B cell (primary cell): ENCODE results near the gene CIC. TPM values are rescaled to one million over a fixed set of nuclear protein-coding genes. Genes with fewer than 3 reads are reported as not detected.

Source experiments
- ATAC-seq: fragments of 200-7000 bp; cut with Tn5 transposase; one replicate; pipeline ENCODE4 v1.10.0; 2021; ENCODE audit warnings: low read depth, mild to moderate bottlenecking, moderate number of reproducible peaks, moderate library complexity
- CTCF ChIA-PET: fragments of 350-600 bp; sonication (Branson Sonifier 250); formaldehyde crosslinking; loops from one replicate; lab custom pipeline; 2021; ENCODE audit warnings: antibody characterized with exemption, inconsistent platforms; lab: Charles Lee
- POLR2A ChIA-PET: fragments of 350-600 bp; sonication (Branson Sonifier 250); formaldehyde crosslinking; loops from one replicate; lab custom pipeline; 2021; ENCODE audit warnings: antibody characterized with exemption; lab: Charles Lee
- DNase-seq: peaks from one replicate; pipeline ENCODE4 v3.0.0; 2013
- H2AFZ ChIP-seq: 2 replicates; pipeline ENCODE4 v1.6.1; 2012; ENCODE audit warnings: mild to moderate bottlenecking, low read depth, low read length; ENCODE audit not compliant: insufficient read depth, poor library complexity, severe bottlenecking
- H3K27ac ChIP-seq, 2 donors: 1 replicate in 1 of 2; 2 replicates in 1 of 2; pipeline ENCODE4 v1.5.1; 2012 to 2013; ENCODE audit warnings: low read length in 2 of 2, mild to moderate bottlenecking in 2 of 2, moderate library complexity in 1 of 2
- H3K27me3 ChIP-seq, 4 experiments: fragments of 200-600 bp in 1 of 4; sonication (generic) in 1 of 4; replicated peaks in 1 of 4; 1 replicate in 2 of 4; 2 replicates in 2 of 4; pipeline versions ENCODE4 v1.6.1 to v1.7.0; 2013 to 2016; ENCODE audit warnings: low read length in 3 of 4, mild to moderate bottlenecking in 2 of 4, mixed read lengths in 1 of 4, moderate library complexity in 1 of 4; ENCODE audit not compliant: insufficient read depth in 4 of 4, control insufficient read depth in 3 of 4; ENCODE audit errors: control extremely low read depth in 1 of 4
- H3K36me3 ChIP-seq, 2 experiments: replicated peaks in 1 of 2; 1 replicate in 1 of 2; 2 replicates in 1 of 2; pipeline versions ENCODE4 v1.6.1 to v1.7.1; 2013; ENCODE audit warnings: low read length in 1 of 2; ENCODE audit not compliant: insufficient read depth in 2 of 2, control insufficient read depth in 1 of 2; ENCODE audit errors: control extremely low read depth in 1 of 2, extremely low read depth in 1 of 2
- H3K4me1 ChIP-seq, 2 donors: fragments of 200-600 bp in 1 of 2; sonication (generic) in 1 of 2; 1 replicate in 1 of 2; 2 replicates in 1 of 2; pipeline versions ENCODE4 v1.5.1 to v1.6.1; 2013 to 2017; ENCODE audit warnings: low read length in 2 of 2; ENCODE audit not compliant: control insufficient read depth in 2 of 2, insufficient read depth in 2 of 2
- H3K4me2 ChIP-seq: replicated peaks from 2 replicates; pipeline ENCODE3; 2012; ENCODE audit warnings: mild to moderate bottlenecking, low read depth, low read length; ENCODE audit not compliant: poor library complexity, severe bottlenecking
- H3K4me3 ChIP-seq, 5 experiments: fragments of 200-600 bp in 1 of 5; sonication (generic) in 1 of 5; 1 replicate in 3 of 5; 2 replicates in 2 of 5; pipeline versions ENCODE4 v1.5.1 to v1.7.0; 2011 to 2016; ENCODE audit warnings: low read length in 4 of 5, mild to moderate bottlenecking in 4 of 5, low read depth in 2 of 5, control low read depth in 1 of 5, moderate library complexity in 1 of 5; ENCODE audit not compliant: insufficient read depth in 1 of 5; ENCODE audit errors: control extremely low read depth in 1 of 5, extremely low read depth in 1 of 5
- H3K79me2 ChIP-seq: fragments of 200-600 bp; sonication (generic); one replicate; pipeline ENCODE4 v1.6.0; 2016; ENCODE audit warnings: low read length; ENCODE audit not compliant: control insufficient read depth, insufficient read depth
- H3K9ac ChIP-seq: fragments of 200-600 bp; sonication (generic); 2 replicates; pipeline ENCODE4 v1.6.1; 2017; ENCODE audit warnings: mild to moderate bottlenecking, low read length, moderate library complexity
- H3K9me3 ChIP-seq, 3 donors: one replicate each; pipeline versions ENCODE4 v1.6.1 to v1.7.1; 2013; ENCODE audit warnings: low read length in 2 of 3; ENCODE audit not compliant: control insufficient read depth in 2 of 3, insufficient read depth in 1 of 3; ENCODE audit errors: control extremely low read depth in 1 of 3
- H4K20me1 ChIP-seq: 2 replicates; pipeline ENCODE4 v1.6.0; 2012; ENCODE audit warnings: mild to moderate bottlenecking, low read length; ENCODE audit not compliant: insufficient read depth, control insufficient read depth, poor library complexity, severe bottlenecking
- H3K27ac Mint-ChIP-seq: one replicate; pipeline ENCODE4 v1.8.0; 2021; ENCODE audit warnings: mixed read lengths
- H3K27me3 Mint-ChIP-seq: one replicate; pipeline ENCODE4 v1.8.0; 2021; ENCODE audit warnings: mixed read lengths
- H3K4me1 Mint-ChIP-seq: one replicate; pipeline ENCODE4 v1.8.0; 2021; ENCODE audit warnings: mixed read lengths
- H3K4me3 Mint-ChIP-seq: one replicate; pipeline ENCODE4 v1.8.0; 2021; ENCODE audit warnings: mixed read lengths
- H3K9me3 Mint-ChIP-seq: one replicate; pipeline ENCODE4 v1.8.0; 2022; ENCODE audit warnings: mixed read lengths; ENCODE audit not compliant: insufficient read depth
- CTCF ChIP-seq: fragments of 200-600 bp; IDR thresholded peaks from one replicate; pipeline ENCODE4 v1.8.0; 2022; ENCODE audit warnings: antibody characterized with exemption, mild to moderate bottlenecking
- EZH2 ChIP-seq: IDR thresholded peaks from 2 replicates; pipeline ENCODE4 v1.6.1; 2012; ENCODE audit warnings: borderline replicate concordance, low read depth, mild to moderate bottlenecking, moderate library complexity, low read length; ENCODE audit not compliant: insufficient read depth, poor library complexity, severe bottlenecking
- WGBS: methylation state at CpG from one replicate; pipeline ENCODE4 v1.1.5; 2013; ENCODE audit warnings: missing lambda C conversion rate; ENCODE audit not compliant: insufficient coverage; 5-methylcytosine and 5-hydroxymethylcytosine counted together
- intact Hi-C: fragments of 100-400 bp; cut with micrococcal nuclease; formaldehyde crosslinking; loops from one replicate; pipeline ENCODE4 v1.10.0; 2022
- polyA plus RNA-seq: library from polyadenylated mRNA; depleted of rRNA; stranded (reverse); fragments of >200 nt; gene quantifications from 2 replicates; pipeline ENCODE4 v1.2.3, GENCODE V29; 2012
- total RNA-seq, 2 donors: library from RNA; stranded (reverse); fragments of 120-200 nt in 1 of 2; gene quantifications; 1 replicate in 1 of 2; 2 replicates in 1 of 2; pipeline versions ENCODE4 v1.2.3 to v1.2.4, GENCODE V29; 2013 to 2022

Gene CIC
- total and polyA plus RNA-seq, 2 donors (not counting 1 experiment from before 2014, with no cell fraction given), result 75.7 to 119 TPM

- DNase-seq (no peak), ATAC-seq (no peak)
- Histone ChIP-seq H3K79me2 (peaks cover 36% of the 10 kb centered on the region), H2AFZ (no peak overlapping the region), H4K20me1 (peaks cover 28% of the 10 kb centered on the region), H3K4me2 (peak overlapping the region; percentile 96), H3K36me3 (peaks cover 0 to 11% of the 10 kb centered on the region in 2 experiments), H3K27me3 (no peaks in the 10 kb centered on the region), H3K27ac (peak overlapping the region; percentile 91 to 96), H3K4me3 (peak overlapping the region in 4 of 5 experiments; percentile 41 to 65 (median 54)), H3K9me3 (no peaks in the 10 kb centered on the region), H3K9ac (peak overlapping the region; percentile 67), H3K4me1 (peaks cover 53 to 71% of the 10 kb centered on the region in 2 donors)
- POLR2A ChIA-PET, result interaction anchor here (0.5 to 5.5 kb wide), 9 partner anchors 10 to 186 kb away, joined by 3 to 23 read pairs (median 7); partner anchors contain the start of genes ERF, GSK3A and PAFAH1B3
- 27% methylated on average over 3 of the region's 4 CpGs for whole genome bisulfite sequencing
- CTCF ChIA-PET, result interaction anchor here (1.2 to 1.4 kb wide), 4 partner anchors 11 to 19 kb away, joined by 3 to 4 read pairs (median 4); partner anchors contain the start of genes PAFAH1B3 and PRR19
- intact Hi-C loops, result loop anchor here (1.0 to 5.0 kb wide), 7 partner anchors 15 to 154 kb away; partner anchors contain the start of genes PAFAH1B3, PRR19 and ZNF526
- Mint-ChIP-seq H3K27ac (no peak overlapping the region), H3K27me3 (no peaks in the 10 kb centered on the region), H3K4me1 (peaks cover 40% of the 10 kb centered on the region), H3K4me3 (no peak overlapping the region), H3K9me3 (no peaks in the 10 kb centered on the region)
- no peak for TF ChIP-seq CTCF
- TF ChIP-seq EZH2, result no peak
Observed at GRCh38 chr19:42282819-42283187, 13.8 kb downstream of the CIC start.
